ENCODE results near the gene ANTXR1.

ANTXR1 gene

GRCh38 chr2:69013142-69013839 is at the start of gene ANTXR1:
TSS of gene ANTXR1 (plus strand) at chr2:69013179. CDS start at chr2:69013500, 321 bp downstream.
- peak within 1 kb of the TSS; percentile 98 for H3K4me3 ChIP-seq (ENCODE audit: low read length)
- no peak for TF ChIP-seq CTCF (conservative IDR thresholded peaks at IDR 0.05; ENCODE audit: low read depth, low read length)
- DNase-seq (ENCODE audit: low read depth), result no peak

GRCh38 chr2:68964282-68964681 is 48.7 kb upstream of the ANTXR1 start:
- TF ChIP-seq CTCF (conservative IDR thresholded peaks at IDR 0.05; ENCODE audit: low read depth, low read length), result no peak
- DNase-seq (ENCODE audit: low read depth), result no peak

GRCh38 chr2:68968221-68968620 is 44.8 kb upstream of the ANTXR1 start:
- no peak for TF ChIP-seq CTCF (conservative IDR thresholded peaks at IDR 0.05; ENCODE audit: low read depth, low read length)
- H3K4me3 ChIP-seq (ENCODE audit: low read length), result no peak overlapping the region
- DNase-seq (ENCODE audit: low read depth), result no peak

More at GRCh38 chr2:68964282-68964681, 48.7 kb upstream of the ANTXR1 start:
- no peak overlapping the region for H3K4me3 ChIP-seq (ENCODE audit: low read length)

- no peak for DNase-seq (ENCODE audit: low read depth)
- no peak for TF ChIP-seq CTCF (conservative IDR thresholded peaks at IDR 0.05; ENCODE audit: low read depth, low read length)
- no peak overlapping the region for H3K4me3 ChIP-seq (ENCODE audit: low read length)
Measured at GRCh38 chr2:68969736-68970490, 43.1 kb upstream of the ANTXR1 start.

GRCh38 chr2:68970566-68971265 is 42.3 kb upstream of the ANTXR1 start:
- no peak overlapping the region for H3K4me3 ChIP-seq (ENCODE audit: low read length)
- no peak for DNase-seq (ENCODE audit: low read depth)
- TF ChIP-seq CTCF (conservative IDR thresholded peaks at IDR 0.05; ENCODE audit: low read depth, low read length), result no peak

- peak; percentile 91 for DNase-seq (ENCODE audit: low read depth)
- no peak overlapping the region for H3K4me3 ChIP-seq (ENCODE audit: low read length)
Measured at GRCh38 chr2:68971591-68972231, 41.3 kb upstream of the ANTXR1 start.

More at GRCh38 chr2:68971591-68972231, 41.3 kb upstream of the ANTXR1 start:
- no peak for TF ChIP-seq CTCF (conservative IDR thresholded peaks at IDR 0.05; ENCODE audit: low read depth, low read length)

Data from retinal pigment epithelial cell (primary cell).